Measurements from ENCODE around the gene CDCP1.
A peak's percentile ranks its signal among the peaks of the same experiment; 100 is the strongest.
"Not testable (repeated sequence)": the region's sequence is repeated elsewhere in the genome, so short reads cannot be mapped to it uniquely, and the experiment has no call there.

Gene CDCP1

GRCh38 chr3:45154641-45155147 lies 8.5 kb upstream of the CDCP1 start:
- H3K4me3 Mint-ChIP-seq = no peak overlapping the region
- no peak overlapping the region for H3K27ac Mint-ChIP-seq
- peaks cover 4% of the 10 kb centered on the region for H3K9me3 Mint-ChIP-seq (ENCODE audit: low read depth)
- H3K4me1 Mint-ChIP-seq (ENCODE audit: low read depth) = no peaks in the 10 kb centered on the region
- H3K36me3 Mint-ChIP-seq = peaks cover 3% of the 10 kb centered on the region
- no peaks in the 10 kb centered on the region for H3K27me3 Mint-ChIP-seq

GRCh38 chr3:45153658-45154437 lies 7.7 kb upstream of the CDCP1 start:
- no peak overlapping the region for H3K4me3 Mint-ChIP-seq
- peaks cover 2% of the 10 kb centered on the region for H3K36me3 Mint-ChIP-seq
- H3K27me3 Mint-ChIP-seq = no peaks in the 10 kb centered on the region
- no peaks in the 10 kb centered on the region for H3K4me1 Mint-ChIP-seq (ENCODE audit: low read depth)
- H3K9me3 Mint-ChIP-seq (ENCODE audit: low read depth) = peaks cover 4% of the 10 kb centered on the region
- no peak overlapping the region for H3K27ac Mint-ChIP-seq

GRCh38 chr3:45152307-45152706 lies 6.1 kb upstream of the CDCP1 start:
- Mint-ChIP-seq H3K4me1 (ENCODE audit: low read depth) (no peaks in the 10 kb centered on the region), H3K27ac (no peak overlapping the region), H3K27me3 (peaks cover 3% of the 10 kb centered on the region), H3K4me3 (no peak overlapping the region), H3K9me3 (ENCODE audit: low read depth) (peaks cover 4% of the 10 kb centered on the region), H3K36me3 (peaks cover 2% of the 10 kb centered on the region)

- Mint-ChIP-seq H3K27me3 (peaks cover 11% of the 10 kb centered on the region), H3K9me3 (ENCODE audit: low read depth) (peaks cover 4% of the 10 kb centered on the region), H3K4me1 (ENCODE audit: low read depth) (peaks cover 6% of the 10 kb centered on the region), H3K36me3 (peaks cover 2% of the 10 kb centered on the region), H3K27ac (no peak overlapping the region), H3K4me3 (no peak overlapping the region)
These were observed 4.9 kb upstream of the CDCP1 start for GRCh38 chr3:45151100-45151499.

- Mint-ChIP-seq H3K4me3 (no peak overlapping the region), H3K27ac (no peak overlapping the region), H3K9me3 (ENCODE audit: low read depth) (peaks cover 4% of the 10 kb centered on the region), H3K36me3 (peaks cover 4% of the 10 kb centered on the region), H3K4me1 (ENCODE audit: low read depth) (peaks cover 19% of the 10 kb centered on the region), H3K27me3 (peaks cover 22% of the 10 kb centered on the region)
These were observed 2.7 kb upstream of the CDCP1 start for GRCh38 chr3:45148921-45149320.

- Mint-ChIP-seq H3K4me1 (ENCODE audit: low read depth) (peaks cover 23% of the 10 kb centered on the region), H3K9me3 (ENCODE audit: low read depth) (no peaks in the 10 kb centered on the region), H3K27ac (no peak overlapping the region), H3K36me3 (peaks cover 2% of the 10 kb centered on the region), H3K27me3 (peaks cover 30% of the 10 kb centered on the region), H3K4me3 (peak overlapping the region; percentile 73)
These were observed 955 bp downstream of the CDCP1 start for GRCh38 chr3:45145223-45145622.

GRCh38 chr3:45143673-45144671 lies 2.2 kb downstream of the CDCP1 start:
- H3K9me3 Mint-ChIP-seq (ENCODE audit: low read depth) = no peaks in the 10 kb centered on the region

GRCh38 chr3:45140770-45141155 lies 5.4 kb downstream of the CDCP1 start:
- not testable (repeated sequence) for H3K9me3 Mint-ChIP-seq (ENCODE audit: low read depth)
- peaks cover 19% of the 10 kb centered on the region for H3K27me3 Mint-ChIP-seq

More at GRCh38 chr3:45143673-45144671, 2.2 kb downstream of the CDCP1 start:
- H3K27ac Mint-ChIP-seq = no peak overlapping the region
- peaks cover 23% of the 10 kb centered on the region for H3K4me1 Mint-ChIP-seq (ENCODE audit: low read depth)
- peaks cover 2% of the 10 kb centered on the region for H3K36me3 Mint-ChIP-seq
- peak overlapping the region; percentile 17 for H3K4me3 Mint-ChIP-seq
- H3K27me3 Mint-ChIP-seq = peaks cover 30% of the 10 kb centered on the region

GRCh38 chr3:45140141-45140769 lies 5.9 kb downstream of the CDCP1 start:
- H3K27me3 Mint-ChIP-seq = peaks cover 18% of the 10 kb centered on the region
- no peak overlapping the region for H3K27ac Mint-ChIP-seq
- peaks cover 16% of the 10 kb centered on the region for H3K4me1 Mint-ChIP-seq (ENCODE audit: low read depth)
- H3K4me3 Mint-ChIP-seq = no peak overlapping the region
- no peaks in the 10 kb centered on the region for H3K9me3 Mint-ChIP-seq (ENCODE audit: low read depth)
- H3K36me3 Mint-ChIP-seq = peaks cover 2% of the 10 kb centered on the region

More at GRCh38 chr3:45140770-45141155, 5.4 kb downstream of the CDCP1 start:
- not testable (repeated sequence) for H3K27ac Mint-ChIP-seq, H3K4me3 Mint-ChIP-seq, H3K36me3 Mint-ChIP-seq
- H3K4me1 Mint-ChIP-seq (ENCODE audit: low read depth) = peaks cover 19% of the 10 kb centered on the region

- Mint-ChIP-seq H3K27me3 (peaks cover 14% of the 10 kb centered on the region), H3K4me3 (no peak overlapping the region), H3K36me3 (peaks cover 5% of the 10 kb centered on the region), H3K4me1 (ENCODE audit: low read depth) (peaks cover 10% of the 10 kb centered on the region), H3K27ac (no peak overlapping the region), H3K9me3 (ENCODE audit: low read depth) (no peaks in the 10 kb centered on the region)
These were observed 6.6 kb downstream of the CDCP1 start for GRCh38 chr3:45139372-45140140.

- H3K27ac Mint-ChIP-seq = no peak overlapping the region
- H3K4me3 Mint-ChIP-seq = no peak overlapping the region
- H3K27me3 Mint-ChIP-seq = peaks cover 4% of the 10 kb centered on the region
- H3K9me3 Mint-ChIP-seq (ENCODE audit: low read depth) = no peaks in the 10 kb centered on the region
- peaks cover 2% of the 10 kb centered on the region for H3K4me1 Mint-ChIP-seq (ENCODE audit: low read depth)
- peaks cover 3% of the 10 kb centered on the region for H3K36me3 Mint-ChIP-seq
These were observed 8.5 kb downstream of the CDCP1 start for GRCh38 chr3:45137656-45138181.

GRCh38 chr3:45135959-45136358 lies 10.2 kb downstream of the CDCP1 start:
- H3K27ac Mint-ChIP-seq = no peak overlapping the region
- peaks cover 2% of the 10 kb centered on the region for H3K4me1 Mint-ChIP-seq (ENCODE audit: low read depth)
- H3K9me3 Mint-ChIP-seq (ENCODE audit: low read depth) = no peaks in the 10 kb centered on the region
- peaks cover 5% of the 10 kb centered on the region for H3K36me3 Mint-ChIP-seq
- H3K4me3 Mint-ChIP-seq = no peak overlapping the region
- no peaks in the 10 kb centered on the region for H3K27me3 Mint-ChIP-seq

- Mint-ChIP-seq H3K4me1 (ENCODE audit: low read depth) (peaks cover 2% of the 10 kb centered on the region), H3K27me3 (no peaks in the 10 kb centered on the region), H3K4me3 (no peak overlapping the region), H3K27ac (no peak overlapping the region), H3K36me3 (peaks cover 5% of the 10 kb centered on the region), H3K9me3 (ENCODE audit: low read depth) (no peaks in the 10 kb centered on the region)
These were observed 11.2 kb downstream of the CDCP1 start for GRCh38 chr3:45134758-45135521.

Measured in activated naive CD8-positive, alpha-beta T cell (primary cell).